Calu3 (cell line): ENCODE results near the gene PRKRIP1. TPM values are rescaled to one million over a fixed set of nuclear protein-coding genes. Genes with fewer than 3 reads are reported as not detected.

ENCODE experiments used
- BruUV-seq: library from RNA; stranded (reverse); fragments of 400-500 nt; replicated peaks from 2 replicates; lab custom pipeline; 2021; lab: Mats Ljungman, UMichigan
- CTCF ChIA-PET: fragments of 300-600 bp; sonication (Branson Sonifier 250); formaldehyde crosslinking; loops from one replicate; lab custom pipeline; 2022; ENCODE audit warnings: antibody characterized with exemption; lab: Charles Lee
- DNase-seq: peaks from one replicate; pipeline ENCODE4 v3.0.0; 2022
- H3K27ac Mint-ChIP-seq: one replicate; pipeline ENCODE4 v1.8.0; 2022; ENCODE audit warnings: mixed read lengths; ENCODE audit not compliant: unreplicated experiment
- H3K27me3 Mint-ChIP-seq: one replicate; pipeline ENCODE4 v1.8.0; 2022; ENCODE audit warnings: mixed read lengths; ENCODE audit not compliant: unreplicated experiment
- H3K36me3 Mint-ChIP-seq: one replicate; pipeline ENCODE4 v1.8.0; 2022; ENCODE audit warnings: mild to moderate bottlenecking, moderate library complexity, mixed read lengths; ENCODE audit not compliant: insufficient read depth, unreplicated experiment
- H3K4me1 Mint-ChIP-seq: one replicate; pipeline ENCODE4 v1.8.0; 2022; ENCODE audit warnings: mild to moderate bottlenecking, low read depth, mixed read lengths; ENCODE audit not compliant: unreplicated experiment
- H3K4me3 Mint-ChIP-seq: one replicate; pipeline ENCODE4 v1.8.0; 2022; ENCODE audit warnings: mild to moderate bottlenecking, low read depth, moderate library complexity, mixed read lengths; ENCODE audit not compliant: unreplicated experiment
- H3K9me3 Mint-ChIP-seq: one replicate; pipeline ENCODE4 v1.8.0; 2022; ENCODE audit warnings: low read depth, mixed read lengths; ENCODE audit not compliant: unreplicated experiment
- CTCF ChIP-seq: fragments of 200-600 bp; IDR thresholded peaks from one replicate; pipeline ENCODE4 v1.8.0; 2022; ENCODE audit warnings: antibody characterized with exemption; ENCODE audit not compliant: unreplicated experiment
- intact Hi-C: fragments of 100-400 bp; cut with micrococcal nuclease; formaldehyde crosslinking; loops from one replicate; pipeline ENCODE4 v1.10.0; 2022; ENCODE audit not compliant: unreplicated experiment
- total RNA-seq: library from RNA; stranded (reverse); gene quantifications from 2 replicates; pipeline ENCODE4 v1.2.3, GENCODE V29; 2022

Gene PRKRIP1
- total RNA-seq, 1 experiment from 2014 or later = 20.2 TPM

- no peak for DNase-seq
- CTCF ChIA-PET = no interaction called here
- Mint-ChIP-seq H3K36me3 (peaks cover 22% of the 10 kb centered on the region), H3K4me1 (no peaks in the 10 kb centered on the region), H3K27me3 (no peaks in the 10 kb centered on the region), H3K4me3 (no peak overlapping the region), H3K27ac (no peak overlapping the region), H3K9me3 (no peaks in the 10 kb centered on the region)
- intact Hi-C loops = no loop called here
- TF ChIP-seq CTCF = no peak
- BruUV-seq = no TSS peak
Observed at GRCh38 chr7:102418592-102418991, 22.4 kb downstream of the PRKRIP1 start.

- Mint-ChIP-seq H3K9me3 (no peaks in the 10 kb centered on the region), H3K27me3 (no peaks in the 10 kb centered on the region), H3K4me3 (no peak overlapping the region), H3K4me1 (no peaks in the 10 kb centered on the region), H3K27ac (no peak overlapping the region), H3K36me3 (peaks cover 29% of the 10 kb centered on the region)
- BruUV-seq = no TSS peak
- TF ChIP-seq CTCF = no peak
- intact Hi-C loops = no loop called here
- DNase-seq = no peak
- CTCF ChIA-PET = interaction anchor here (0.7 kb wide), 1 partner anchor 92 kb away, joined by 3 read pairs; no protein-coding TSS in a partner anchor
Observed at GRCh38 chr7:102421706-102422240, 25.6 kb downstream of the PRKRIP1 start.

- H3K27ac Mint-ChIP-seq = no peak overlapping the region
- CTCF ChIA-PET = no interaction called here
- H3K9me3 Mint-ChIP-seq = no peaks in the 10 kb centered on the region
- H3K4me3 Mint-ChIP-seq = no peak overlapping the region
- no TSS peak for BruUV-seq
- H3K4me1 Mint-ChIP-seq = no peaks in the 10 kb centered on the region
- no peak for DNase-seq
- intact Hi-C loops = no loop called here
- peaks cover 15% of the 10 kb centered on the region for H3K36me3 Mint-ChIP-seq
- H3K27me3 Mint-ChIP-seq = no peaks in the 10 kb centered on the region
- TF ChIP-seq CTCF = no peak
Observed at GRCh38 chr7:102424129-102424551, 28.0 kb downstream of the PRKRIP1 start.

- BruUV-seq = no TSS peak
- DNase-seq = no peak
- Mint-ChIP-seq H3K36me3 (peaks cover 15% of the 10 kb centered on the region), H3K9me3 (no peaks in the 10 kb centered on the region), H3K4me3 (no peak overlapping the region), H3K4me1 (no peaks in the 10 kb centered on the region), H3K27ac (no peak overlapping the region), H3K27me3 (no peaks in the 10 kb centered on the region)
- TF ChIP-seq CTCF = no peak
- intact Hi-C loops = no loop called here
- CTCF ChIA-PET = no interaction called here
Observed at GRCh38 chr7:102424787-102425218, 28.6 kb downstream of the PRKRIP1 start.
